GM19043 (cell line): ENCODE data around the gene CYP26A1.
"Not testable (repeated sequence)": the region's sequence is repeated elsewhere in the genome, so short reads cannot be mapped to it uniquely, and the experiment has no call there.

Source experiments
- ATAC-seq: cut with Tn5 transposase; IDR thresholded peaks from one replicate; pipeline ENCODE4 v1.9.1; 2021; ENCODE audit warnings: low read depth; ENCODE audit not compliant: unreplicated experiment

Gene CYP26A1

GRCh38 chr10:93077860-93078337 is 4.2 kb downstream of the CYP26A1 start:
- no peak for ATAC-seq

GRCh38 chr10:93079663-93080349 is 6.1 kb downstream of the CYP26A1 start:
- no peak for ATAC-seq

GRCh38 chr10:93080350-93081046 is 6.8 kb downstream of the CYP26A1 start:
- ATAC-seq = no peak

DNA sequence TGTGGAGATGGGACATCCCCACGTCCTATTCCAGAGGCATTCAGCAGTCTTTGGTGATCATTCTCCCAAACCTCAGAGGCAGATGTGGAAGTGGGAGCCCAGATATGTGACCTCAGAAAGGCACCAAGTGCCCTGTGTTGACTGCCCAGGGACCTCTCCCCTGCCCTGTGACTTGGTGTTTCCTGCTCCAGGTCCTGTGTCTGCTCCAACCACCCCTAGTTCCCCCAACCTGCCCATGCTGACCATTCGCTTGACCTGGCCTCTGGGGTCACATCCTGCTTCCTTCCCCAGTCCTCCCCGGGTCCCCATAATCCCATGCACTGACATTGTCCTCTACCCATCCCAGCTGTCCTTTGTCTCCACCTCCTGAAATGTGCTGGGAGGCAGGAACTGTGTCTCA is 7.6 kb downstream of the CYP26A1 start:
- no peak for ATAC-seq

GRCh38 chr10:93081834-93082233 is 8.1 kb downstream of the CYP26A1 start:
- ATAC-seq = no peak

DNA sequence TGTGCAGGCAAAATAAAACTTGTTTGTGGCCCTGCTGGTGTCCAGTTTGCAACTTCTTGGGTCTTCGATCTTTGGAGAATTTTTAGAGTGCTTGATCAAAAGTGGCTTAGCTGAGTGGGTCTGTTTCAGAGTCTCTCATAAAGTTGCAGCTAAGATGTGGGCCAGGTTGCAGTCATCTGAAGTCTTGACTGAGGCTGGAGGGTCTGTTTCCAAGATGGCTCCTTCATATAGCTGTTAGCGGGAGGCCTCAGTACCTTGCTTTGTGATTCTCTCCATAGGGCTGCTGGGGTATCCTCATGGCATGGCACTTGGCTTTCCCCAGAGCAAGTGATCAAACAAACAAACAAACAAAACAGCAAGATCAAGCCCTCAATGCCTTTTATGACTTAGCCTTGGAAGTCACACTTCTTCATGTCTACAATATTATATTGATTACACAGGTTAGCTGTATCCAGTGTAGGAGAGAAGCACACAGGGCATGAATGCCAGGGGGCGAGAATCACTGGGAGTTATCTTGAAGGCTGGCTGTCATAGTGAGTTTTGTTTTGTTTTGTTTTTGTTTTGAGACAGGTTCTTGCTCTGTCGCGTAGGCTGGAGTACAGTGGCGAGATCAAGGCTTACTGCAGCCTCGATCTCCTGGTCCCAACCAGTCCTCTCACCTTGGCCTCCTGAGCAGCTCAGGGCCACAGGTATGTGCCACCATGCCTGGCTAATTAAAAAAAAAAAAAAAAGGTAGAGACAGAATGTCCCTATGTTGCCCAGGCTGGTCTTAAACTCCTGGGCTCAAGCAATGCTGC is 10.2 kb downstream of the CYP26A1 start:
- ATAC-seq = no peak

GRCh38 chr10:93085272-93085859 is 11.7 kb downstream of the CYP26A1 start:
- ATAC-seq = no peak

DNA sequence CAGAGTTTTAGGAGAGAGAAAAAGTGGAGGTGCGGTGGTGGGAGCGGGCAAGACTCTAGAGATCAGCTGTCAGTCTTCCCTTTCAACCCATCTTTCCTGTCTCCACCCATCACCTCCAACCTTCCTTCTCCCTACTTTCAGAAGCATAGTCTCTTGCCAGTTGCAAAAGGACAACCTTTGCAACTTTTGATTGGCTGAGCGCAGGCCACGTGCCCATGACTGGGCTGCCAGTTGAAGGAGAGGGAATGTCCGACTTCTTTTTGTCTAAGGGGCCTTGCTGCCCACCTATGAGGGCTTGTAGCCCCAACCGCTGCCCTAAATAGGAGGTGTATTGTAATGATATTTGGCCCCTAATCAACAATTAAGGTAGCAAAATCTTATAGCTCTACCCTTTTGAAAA is 12.6 kb downstream of the CYP26A1 start:
- ATAC-seq = no peak

DNA sequence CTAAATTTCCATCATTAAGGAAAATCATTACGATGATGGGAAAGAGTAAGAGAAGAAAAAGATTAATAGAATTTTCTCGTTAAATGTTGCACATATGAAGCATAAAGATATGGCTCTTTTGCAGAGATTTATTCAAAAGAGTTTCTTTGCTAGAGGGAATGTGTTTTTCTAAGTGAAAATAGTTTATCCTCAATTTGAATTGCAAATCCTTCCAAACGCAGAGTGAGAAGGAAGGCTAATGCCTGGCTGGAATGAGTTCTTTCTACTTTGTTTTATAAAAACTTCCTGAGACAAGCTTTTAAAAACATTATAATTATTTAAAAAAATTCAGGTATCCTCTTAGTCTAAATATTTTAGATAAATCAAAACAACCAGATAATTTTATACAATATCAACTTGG is 14.2 kb downstream of the CYP26A1 start:
- no peak for ATAC-seq

DNA sequence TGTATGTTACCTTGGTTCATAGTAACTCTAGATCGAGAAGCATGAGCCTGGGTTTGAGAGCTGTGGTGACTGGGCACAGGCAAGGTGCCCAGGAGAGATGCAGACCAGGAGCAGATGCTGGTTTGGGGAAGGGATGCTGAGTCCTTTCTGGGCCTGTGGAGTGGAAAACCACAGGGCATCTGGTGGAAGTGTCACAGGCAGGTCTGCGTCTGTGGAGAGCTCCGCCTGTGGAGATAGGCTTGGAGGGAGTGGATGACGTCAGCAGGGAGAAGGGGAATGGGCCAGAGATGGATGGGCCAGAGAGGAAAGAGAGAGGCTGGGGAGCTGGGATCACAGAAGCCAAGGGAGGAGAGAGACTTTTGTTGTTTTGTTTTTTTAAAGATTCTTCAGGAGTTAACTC is 14.8 kb downstream of the CYP26A1 start:
- ATAC-seq = no peak

DNA sequence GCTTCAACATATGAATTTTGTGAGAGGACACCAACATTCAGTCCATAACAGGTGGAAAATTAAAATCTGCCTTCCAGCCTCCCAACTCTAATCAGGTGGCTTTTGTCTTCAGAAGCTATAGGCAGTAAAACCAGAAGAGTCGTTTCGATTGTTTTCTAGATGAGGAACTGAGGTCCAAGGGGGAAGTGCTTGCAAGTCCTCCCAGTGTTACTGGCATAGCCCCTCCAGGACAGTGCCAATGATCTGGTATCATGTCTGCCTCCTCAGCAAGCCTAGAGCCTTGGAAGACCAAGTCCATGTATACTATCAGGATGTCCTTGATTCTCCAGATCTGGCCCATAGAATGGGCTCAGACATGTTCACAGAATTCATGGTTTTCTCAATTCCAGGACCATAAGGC is 16.9 kb downstream of the CYP26A1 start:
- ATAC-seq = no peak

- ATAC-seq = no peak
Measured at GRCh38 chr10:93091960-93092359, 18.3 kb downstream of the CYP26A1 start.

GRCh38 chr10:93095225-93095624 is 21.5 kb downstream of the CYP26A1 start:
- no peak for ATAC-seq

DNA sequence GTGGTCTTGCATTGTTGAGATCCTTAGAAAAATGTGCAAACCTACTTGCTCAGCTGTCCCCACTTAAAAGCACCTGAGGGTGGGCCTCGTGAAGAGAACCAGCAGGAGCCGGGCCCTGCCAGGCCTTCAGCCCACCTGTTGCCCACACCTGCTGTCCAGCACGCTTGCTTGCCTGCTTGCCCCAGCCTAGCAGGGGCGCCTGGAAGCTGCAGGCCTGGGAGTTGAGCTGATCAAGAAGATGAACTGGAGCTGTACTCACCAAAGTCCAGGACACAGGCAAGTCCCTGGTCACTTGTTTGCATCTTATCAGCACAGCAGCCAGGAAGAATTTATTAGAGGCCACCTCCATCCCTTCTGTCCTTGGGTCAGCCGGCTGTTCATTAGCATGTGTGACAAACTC is 23.2 kb downstream of the CYP26A1 start:
- ATAC-seq = no peak

GRCh38 chr10:93097386-93097785 is 23.7 kb downstream of the CYP26A1 start:
- ATAC-seq = no peak

- ATAC-seq = no peak
Measured at GRCh38 chr10:93098816-93099215, 25.1 kb downstream of the CYP26A1 start.

- no peak for ATAC-seq
Measured at GRCh38 chr10:93099670-93100069, 26.0 kb downstream of the CYP26A1 start.

DNA sequence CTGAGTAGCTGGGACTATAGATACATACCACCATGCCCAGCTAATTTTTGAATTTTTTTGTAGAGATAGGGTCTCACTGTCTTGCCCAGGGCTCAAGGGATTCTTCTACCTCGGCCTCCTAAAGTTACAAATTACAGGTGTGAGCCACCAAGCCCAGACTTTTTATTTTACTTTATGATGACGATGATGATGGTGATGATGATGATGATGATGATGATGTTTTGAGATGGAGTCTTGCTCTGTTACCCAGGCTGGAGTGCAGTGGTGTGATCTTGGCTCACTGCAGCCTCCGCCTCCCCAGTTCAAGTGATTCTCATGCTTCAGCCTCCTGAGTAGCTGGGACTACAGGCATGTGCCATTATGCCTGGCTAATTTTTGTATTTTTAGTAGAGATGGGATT is 27.5 kb downstream of the CYP26A1 start:
- ATAC-seq = not testable (repeated sequence)

DNA sequence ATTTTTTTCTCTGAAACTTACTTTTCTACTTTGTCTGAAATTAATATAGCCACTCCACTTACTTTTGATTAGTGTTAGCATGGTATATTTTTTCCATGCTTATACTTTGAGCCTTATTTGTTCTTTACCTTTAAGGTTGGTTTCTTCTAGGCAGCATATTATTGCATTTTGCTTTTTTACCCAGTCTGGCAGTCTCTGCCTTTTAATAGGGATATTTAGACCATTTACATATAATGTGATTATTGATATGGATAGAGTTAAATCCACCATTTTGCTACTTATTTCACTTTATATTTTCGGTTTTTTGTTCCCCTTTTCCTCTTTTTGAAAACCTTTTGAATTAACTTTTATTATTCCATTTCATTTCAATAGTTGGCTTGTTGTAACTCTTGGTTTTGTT is 30.3 kb downstream of the CYP26A1 start:
- ATAC-seq = no peak

DNA sequence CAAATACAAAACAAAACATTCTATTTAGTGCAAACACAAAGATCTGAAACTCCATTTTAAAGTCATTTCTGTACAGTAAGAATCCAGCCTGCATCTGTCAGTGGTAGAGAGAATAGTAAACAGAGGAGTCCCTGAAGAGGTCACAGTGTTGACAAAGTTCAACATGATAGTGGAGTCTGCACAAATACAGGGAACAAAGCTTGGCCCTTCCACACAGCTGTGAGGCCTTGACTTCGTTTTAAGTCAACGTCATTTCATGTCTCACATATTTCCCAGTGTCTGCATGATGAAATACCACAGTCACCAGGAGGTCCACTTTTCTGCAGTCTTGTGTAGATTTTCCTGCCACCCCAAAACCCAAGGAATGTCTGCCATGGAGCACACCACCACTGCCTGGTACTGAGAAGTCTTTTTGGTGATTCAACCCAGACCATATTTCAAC is 33.0 kb downstream of the CYP26A1 start:
- ATAC-seq = no peak
